Effector memory CD8-positive, alpha-beta T cell (primary cell): Measurements from ENCODE around the gene CBX2.

ENCODE experiments used
- ATAC-seq: fragments of 150-1000 bp; cut with Tn5 transposase; replicated peaks from 2 replicates; pipeline ENCODE4 v1.10.0; 2021; ENCODE audit warnings: mild to moderate bottlenecking, moderate library complexity
- DNase-seq, 3 experiments: peaks; one replicate each; pipeline ENCODE4 v3.0.0; 2021
- H3K27ac Mint-ChIP-seq, 2 donors: one replicate each; pipeline ENCODE4 v1.8.0; 2022; ENCODE audit warnings: mild to moderate bottlenecking in 2 of 2, mixed read lengths in 2 of 2, moderate library complexity in 2 of 2
- H3K27me3 Mint-ChIP-seq, 2 donors: one replicate each; pipeline ENCODE4 v1.8.0; 2022; ENCODE audit warnings: mixed read lengths in 2 of 2
- H3K36me3 Mint-ChIP-seq: one replicate; pipeline ENCODE4 v1.8.0; 2022; ENCODE audit warnings: mild to moderate bottlenecking, moderate library complexity, mixed read lengths; ENCODE audit not compliant: insufficient read depth
- H3K4me1 Mint-ChIP-seq, 2 donors: one replicate each; pipeline ENCODE4 v1.8.0; 2022; ENCODE audit warnings: low read depth in 2 of 2, mixed read lengths in 2 of 2
- H3K4me3 Mint-ChIP-seq, 2 donors: one replicate each; pipeline ENCODE4 v1.8.0; 2022; ENCODE audit warnings: mild to moderate bottlenecking in 2 of 2, mixed read lengths in 2 of 2, moderate library complexity in 2 of 2
- H3K9me3 Mint-ChIP-seq, 2 donors: one replicate each; pipeline ENCODE4 v1.8.0; 2022; ENCODE audit warnings: mixed read lengths in 2 of 2

Gene CBX2

DNA sequence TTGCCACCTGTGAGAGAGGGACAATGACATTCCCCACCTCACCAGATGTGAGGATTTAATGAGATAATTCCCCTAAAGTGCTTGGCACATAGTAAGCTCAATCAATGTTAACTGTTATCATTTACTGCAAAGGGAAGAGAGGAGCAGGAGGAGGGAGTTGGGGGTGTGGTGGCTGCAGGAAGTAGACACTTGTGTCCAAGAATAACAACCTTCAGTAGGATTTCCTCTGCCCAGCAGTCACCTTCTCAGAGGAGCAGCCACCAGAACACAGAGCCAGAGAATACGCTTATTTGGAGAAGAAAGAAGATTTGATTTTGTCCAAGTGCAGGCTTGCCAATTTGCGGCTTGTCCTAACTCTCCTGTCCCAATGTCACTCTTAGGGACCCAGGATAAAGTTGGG is 51.1 kb downstream of the CBX2 start:
- DNase-seq (no peak), ATAC-seq (no peak)
- H3K4me1 Mint-ChIP-seq = peaks cover 11 to 18% of the 10 kb centered on the region in 2 donors
- H3K27me3 Mint-ChIP-seq = peaks cover 6 to 23% of the 10 kb centered on the region in 2 donors
- H3K27ac Mint-ChIP-seq = peak overlapping the region in 1 of 2 donors; percentile 6
- H3K4me3 Mint-ChIP-seq = no peak overlapping the region
- H3K9me3 Mint-ChIP-seq = no peaks in the 10 kb centered on the region
- peaks cover 23% of the 10 kb centered on the region for H3K36me3 Mint-ChIP-seq

DNA sequence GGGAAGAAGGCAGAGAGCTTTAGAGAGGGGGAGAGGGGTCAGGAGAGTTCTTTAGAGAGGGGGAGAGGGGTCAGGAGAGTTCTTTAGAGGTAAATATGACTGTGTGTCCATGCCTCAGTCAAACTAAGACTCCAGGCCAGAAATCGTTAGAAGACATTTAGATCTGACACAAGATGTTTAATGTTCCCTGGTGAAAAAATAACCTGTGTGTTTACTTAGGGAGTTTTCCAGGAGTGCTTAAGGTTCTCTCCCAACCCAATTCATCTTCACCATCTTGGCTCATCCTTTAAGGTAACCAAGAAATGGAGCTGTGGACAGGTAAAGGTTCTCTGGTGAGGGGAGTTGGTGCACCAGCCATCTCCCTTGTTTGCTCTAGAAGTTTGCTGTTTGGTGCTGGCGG is 51.5 kb downstream of the CBX2 start:
- Mint-ChIP-seq H3K4me1 (peaks cover 11 to 19% of the 10 kb centered on the region in 2 donors), H3K36me3 (peaks cover 28% of the 10 kb centered on the region), H3K27me3 (peaks cover 3 to 19% of the 10 kb centered on the region in 2 donors), H3K4me3 (no peak overlapping the region), H3K27ac (peak overlapping the region in 1 of 2 donors; percentile 6), H3K9me3 (no peaks in the 10 kb centered on the region)
- ATAC-seq = no peak
- no peak for DNase-seq

DNA sequence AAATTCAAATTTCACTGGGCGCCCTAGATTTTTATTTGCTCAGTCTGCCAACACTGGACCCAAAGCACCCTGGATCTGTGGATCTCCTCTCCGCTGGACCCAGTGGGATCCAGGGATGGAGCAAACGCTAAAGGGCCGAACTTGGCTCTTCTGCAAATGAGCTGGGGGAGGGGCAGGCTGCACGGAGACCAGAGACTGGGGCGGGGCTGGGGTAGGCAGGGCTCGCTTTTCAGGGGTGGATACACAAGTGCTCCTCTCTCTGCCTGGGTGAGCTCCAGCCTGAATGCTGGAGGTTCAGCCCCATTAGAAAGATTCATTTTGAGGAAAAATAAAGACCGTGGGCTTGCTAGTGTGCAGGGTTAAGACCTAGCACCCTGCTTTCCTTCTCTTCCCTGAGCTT is 52.4 kb downstream of the CBX2 start:
- no peaks in the 10 kb centered on the region for H3K9me3 Mint-ChIP-seq
- peaks cover 18 to 26% of the 10 kb centered on the region in 2 donors for H3K4me1 Mint-ChIP-seq
- ATAC-seq (no peak), DNase-seq (no peak)
- H3K4me3 Mint-ChIP-seq = no peak overlapping the region
- peaks cover 0 to 13% of the 10 kb centered on the region in 2 donors for H3K27me3 Mint-ChIP-seq
- peaks cover 36% of the 10 kb centered on the region for H3K36me3 Mint-ChIP-seq
- peak overlapping the region in 1 of 2 donors; percentile 12 for H3K27ac Mint-ChIP-seq

DNA sequence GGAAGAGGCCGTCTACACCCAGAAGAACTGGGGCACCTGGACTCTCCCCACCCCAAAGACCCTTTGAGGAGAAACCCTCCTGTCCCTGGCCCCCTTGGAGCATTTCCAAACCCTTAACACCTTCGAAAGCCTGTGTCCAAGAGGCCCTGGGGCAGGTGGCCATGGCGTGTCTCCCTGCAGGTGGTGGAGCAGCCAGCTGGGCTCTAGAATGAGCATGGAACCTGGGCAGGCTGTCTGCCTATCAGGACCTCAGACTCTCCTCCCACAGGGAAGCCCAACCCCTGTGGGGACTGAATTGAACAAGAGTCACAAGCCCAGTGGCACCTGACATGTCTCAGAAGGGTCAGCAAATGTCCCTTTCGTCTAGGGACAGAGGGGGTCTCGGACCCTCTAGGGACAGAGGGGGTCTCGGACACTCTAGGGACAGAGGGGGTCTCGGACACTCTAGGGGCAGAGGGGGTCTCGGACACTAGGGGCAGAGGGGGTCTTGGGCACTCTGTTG is 52.9 kb downstream of the CBX2 start:
- peaks cover 40% of the 10 kb centered on the region for H3K36me3 Mint-ChIP-seq
- peak overlapping the region in 1 of 2 donors; percentile 12 for H3K27ac Mint-ChIP-seq
- H3K27me3 Mint-ChIP-seq = peaks cover 0 to 10% of the 10 kb centered on the region in 2 donors
- no peak for ATAC-seq
- no peaks in the 10 kb centered on the region for H3K9me3 Mint-ChIP-seq
- H3K4me1 Mint-ChIP-seq = peaks cover 16 to 26% of the 10 kb centered on the region in 2 donors
- DNase-seq = no peak
- no peak overlapping the region for H3K4me3 Mint-ChIP-seq

DNA sequence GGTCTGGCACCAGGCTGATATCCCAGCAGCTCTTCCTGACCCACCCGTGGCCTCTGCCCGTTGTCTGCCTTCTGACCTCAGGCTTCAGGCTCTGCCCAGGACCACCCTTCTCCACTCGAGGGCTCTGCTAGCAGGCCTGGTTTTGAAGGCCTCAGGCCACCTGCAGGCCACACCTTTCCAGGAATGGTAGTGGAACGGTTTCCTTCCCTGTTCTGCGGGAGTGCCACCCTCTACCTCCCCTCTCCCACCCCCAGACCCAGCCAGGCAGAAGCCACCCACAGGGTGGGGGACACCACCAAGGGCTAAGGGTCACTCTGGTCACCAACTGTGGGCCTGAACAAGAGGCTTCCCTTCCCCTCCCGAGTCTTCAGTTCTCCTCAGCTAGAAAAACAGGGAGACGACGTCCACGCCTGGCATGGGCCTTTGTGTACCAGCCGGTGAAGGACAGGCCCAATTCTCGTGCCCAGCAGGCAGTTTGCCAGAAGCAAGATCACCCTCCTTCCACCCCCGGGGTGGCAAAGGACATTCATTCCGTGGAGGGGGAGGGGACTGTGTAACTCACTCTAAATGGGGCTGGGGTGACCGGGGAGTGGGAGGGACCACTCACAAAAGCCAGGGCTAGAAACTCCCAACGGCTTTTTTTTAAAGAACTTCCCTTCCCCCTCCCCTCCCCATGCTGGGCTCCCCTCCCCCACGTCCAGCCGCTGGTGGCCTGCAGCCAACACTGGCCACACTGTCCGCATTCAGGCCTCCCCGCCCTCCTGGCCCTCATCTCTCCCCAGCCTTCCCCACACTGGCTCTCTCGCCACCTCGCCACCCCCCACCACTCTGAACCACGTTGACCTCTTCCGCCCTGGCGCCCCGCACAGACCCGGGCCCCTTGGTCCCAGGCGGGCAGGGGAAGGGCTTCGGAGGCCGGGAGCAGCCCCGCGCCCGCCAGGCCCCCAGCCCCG is 53.6 kb downstream of the CBX2 start:
- Mint-ChIP-seq H3K4me1 (peaks cover 16 to 24% of the 10 kb centered on the region in 2 donors), H3K27ac (peak overlapping the region in 1 of 2 donors; percentile 46), H3K9me3 (no peaks in the 10 kb centered on the region), H3K27me3 (peaks cover 0 to 3% of the 10 kb centered on the region in 2 donors), H3K4me3 (no peak overlapping the region), H3K36me3 (peaks cover 45% of the 10 kb centered on the region)
- DNase-seq (no peak), ATAC-seq (no peak)

DNA sequence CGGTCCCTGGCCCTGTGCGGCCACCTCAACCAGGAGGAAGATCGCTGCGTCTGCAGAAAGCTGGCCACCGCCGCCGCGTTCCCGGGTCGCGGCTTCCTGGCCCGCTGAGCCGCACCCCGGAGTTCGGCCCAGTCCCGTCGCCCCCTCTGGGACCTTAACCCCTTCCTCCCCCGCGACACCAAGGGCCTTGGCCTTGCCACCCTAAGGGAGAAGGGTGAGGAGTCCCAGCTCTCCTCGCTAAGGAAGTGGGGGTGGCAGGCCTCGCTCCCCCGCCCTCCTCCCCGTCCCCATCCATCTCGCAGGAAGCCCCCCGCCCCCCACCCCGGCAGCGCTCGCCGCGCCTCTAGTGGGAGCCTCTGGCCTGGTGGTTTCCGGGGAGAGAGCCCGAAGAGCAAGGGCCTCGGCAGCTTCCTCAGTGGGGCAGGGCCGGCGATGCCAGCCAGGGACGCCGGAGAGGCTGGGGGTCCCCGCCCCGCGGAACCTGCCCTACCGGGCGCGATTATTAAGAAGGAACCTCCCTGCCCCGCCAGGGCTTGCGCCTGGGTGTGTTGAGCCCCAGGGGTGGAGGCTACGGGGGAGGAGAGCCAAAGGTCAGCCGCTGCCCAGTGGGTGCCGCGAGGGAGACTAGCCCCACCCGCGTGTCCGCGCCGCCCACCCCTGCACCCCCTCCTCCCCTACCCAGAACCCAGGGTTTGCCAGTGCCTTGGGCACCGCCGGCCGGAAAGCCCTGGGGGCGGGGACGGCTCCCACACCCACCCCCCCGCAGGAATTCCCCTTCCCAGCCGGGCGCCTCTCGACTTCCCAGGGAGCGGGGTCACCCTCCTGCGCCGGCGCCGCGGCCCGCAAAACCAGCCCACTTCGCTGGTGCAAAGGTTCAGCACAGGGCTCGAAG is 54.5 kb downstream of the CBX2 start:
- ATAC-seq (no peak), DNase-seq (no peak)
- Mint-ChIP-seq H3K4me1 (peaks cover 17 to 25% of the 10 kb centered on the region in 2 donors), H3K27ac (peak overlapping the region in 1 of 2 donors; percentile 79), H3K36me3 (peaks cover 51% of the 10 kb centered on the region), H3K9me3 (no peaks in the 10 kb centered on the region), H3K4me3 (peak overlapping the region; percentile 53 to 60), H3K27me3 (no peaks in the 10 kb centered on the region)

DNA sequence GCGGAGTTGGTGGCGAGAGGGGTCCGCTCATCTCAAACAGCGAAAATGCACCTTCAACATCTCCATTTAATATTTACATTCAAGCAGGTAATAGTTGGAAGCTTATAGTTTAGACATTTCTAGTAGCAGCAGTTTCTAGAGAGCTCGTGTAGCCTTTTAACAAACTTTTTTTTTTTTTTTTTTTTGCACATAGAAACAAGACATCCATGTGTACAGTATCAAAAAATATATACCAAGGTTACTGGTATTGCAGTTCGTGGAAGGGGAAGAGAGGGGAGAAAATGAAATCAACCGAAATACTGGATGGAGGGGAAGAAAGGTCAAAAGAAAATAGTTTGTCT is 55.1 kb downstream of the CBX2 start:
- Mint-ChIP-seq H3K4me3 (peak overlapping the region; percentile 53 to 60), H3K27ac (peak overlapping the region in 1 of 2 donors; percentile 79)

DNA sequence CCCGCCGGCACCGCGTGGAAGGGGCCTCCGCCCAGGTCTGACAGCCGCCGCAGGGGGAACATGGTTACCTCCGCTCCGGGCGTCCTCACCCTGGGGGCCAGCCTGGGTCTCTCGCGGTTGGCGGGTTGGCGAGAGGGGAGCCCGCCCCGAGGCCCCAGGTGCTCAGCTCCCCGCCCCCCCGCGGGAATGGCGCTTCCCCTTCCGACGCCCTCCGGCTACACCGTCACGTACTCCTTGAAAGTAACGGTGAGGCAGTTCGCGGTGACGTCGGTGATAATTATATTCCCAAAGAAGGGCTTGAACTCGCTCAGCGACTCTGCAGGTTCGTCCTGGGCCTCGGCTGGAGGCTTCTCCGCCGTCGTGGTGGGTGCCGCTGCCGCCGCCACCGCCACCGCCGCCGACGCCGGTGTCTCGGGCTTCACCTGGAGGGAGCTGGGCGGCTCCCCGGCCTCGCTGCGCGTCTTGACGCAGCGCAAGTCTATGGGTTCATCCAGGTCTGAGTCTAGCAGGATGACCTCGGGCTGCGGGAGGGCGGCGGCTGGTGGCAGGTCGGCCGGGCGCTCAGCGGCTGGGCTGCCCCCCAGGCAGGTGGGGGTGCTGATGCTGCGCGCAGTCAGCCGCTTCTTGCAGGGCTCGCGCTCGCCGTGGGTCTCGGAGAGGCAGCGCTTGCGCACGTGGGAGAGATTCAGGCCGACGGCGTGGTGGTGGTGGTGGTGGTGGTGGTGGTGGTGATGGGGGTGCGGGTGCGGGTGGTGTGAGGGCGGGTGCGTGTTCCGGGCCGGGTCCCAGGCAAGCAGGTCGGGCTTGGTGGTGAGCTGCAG is 56.0 kb downstream of the CBX2 start:
- peak overlapping the region in 1 of 2 donors; percentile 82 for H3K27ac Mint-ChIP-seq
- peaks cover 64% of the 10 kb centered on the region for H3K36me3 Mint-ChIP-seq
- ATAC-seq = no peak

More for the DNA sequence above, 55.1 kb downstream of the CBX2 start:
- peaks cover 18 to 29% of the 10 kb centered on the region in 2 donors for H3K4me1 Mint-ChIP-seq
- ATAC-seq (no peak), DNase-seq (no peak)
- H3K27me3 Mint-ChIP-seq = no peaks in the 10 kb centered on the region
- H3K9me3 Mint-ChIP-seq = no peaks in the 10 kb centered on the region
- peaks cover 58% of the 10 kb centered on the region for H3K36me3 Mint-ChIP-seq

DNA sequence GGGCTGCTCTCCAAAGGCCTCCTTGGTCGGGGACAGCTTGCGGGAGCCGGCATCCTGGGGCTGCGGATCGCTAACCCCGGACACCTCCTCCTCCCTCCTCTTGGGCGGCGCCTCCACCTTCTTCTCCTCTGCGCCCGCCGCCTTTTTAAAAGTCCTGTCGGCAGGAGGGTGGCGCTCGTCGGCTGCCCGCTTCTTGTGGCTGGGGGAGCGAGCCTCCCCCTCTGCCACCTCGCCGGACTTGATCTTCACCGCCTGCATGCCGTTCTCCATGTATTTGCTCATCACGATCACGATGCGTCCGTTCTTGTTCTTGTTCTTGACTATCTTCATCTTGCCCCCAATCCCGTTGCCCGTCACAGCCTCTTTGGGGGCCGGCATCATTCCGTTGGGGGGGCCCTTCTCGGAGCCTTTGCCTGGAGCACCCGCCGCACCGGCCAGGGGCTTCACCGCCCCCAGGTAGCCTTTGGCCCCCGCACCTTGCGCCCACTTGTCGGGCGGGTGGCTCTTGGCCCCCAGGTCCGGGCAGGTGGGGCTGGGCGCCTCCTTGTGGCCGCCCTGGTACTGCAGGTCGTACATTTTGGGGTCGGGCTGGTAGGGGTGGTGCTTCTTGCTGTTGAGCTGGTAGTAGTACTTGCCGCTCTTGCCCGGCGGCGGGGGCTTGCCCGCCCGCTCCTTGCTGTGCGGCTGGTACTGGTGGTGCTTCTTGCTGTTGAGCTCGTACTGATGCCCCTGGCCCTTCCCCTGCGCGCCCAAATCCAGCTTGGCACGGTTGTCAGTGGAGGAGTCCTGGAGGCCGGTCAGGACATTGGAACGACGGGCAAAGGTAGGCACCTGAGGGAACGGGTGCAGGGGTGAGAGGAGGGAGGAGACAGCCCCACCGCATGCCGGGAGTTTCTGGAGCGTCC is 56.9 kb downstream of the CBX2 start:
- H3K4me1 Mint-ChIP-seq = peaks cover 20 to 26% of the 10 kb centered on the region in 2 donors
- ATAC-seq = no peak
- H3K27ac Mint-ChIP-seq = peak overlapping the region in 1 of 2 donors; percentile 82
- DNase-seq = peak in 2 of 3 experiments; percentile 54 to 55
- H3K9me3 Mint-ChIP-seq = no peaks in the 10 kb centered on the region
- peaks cover 66% of the 10 kb centered on the region for H3K36me3 Mint-ChIP-seq
- H3K27me3 Mint-ChIP-seq = peaks cover 0 to under 1% of the 10 kb centered on the region in 2 donors
- peak overlapping the region; percentile 65 to 68 for H3K4me3 Mint-ChIP-seq

More for the DNA sequence above, 56.0 kb downstream of the CBX2 start:
- Mint-ChIP-seq H3K4me3 (peak overlapping the region; percentile 65 to 68), H3K9me3 (no peaks in the 10 kb centered on the region), H3K27me3 (no peaks in the 10 kb centered on the region), H3K4me1 (peaks cover 20 to 29% of the 10 kb centered on the region in 2 donors)
- DNase-seq = no peak

DNA sequence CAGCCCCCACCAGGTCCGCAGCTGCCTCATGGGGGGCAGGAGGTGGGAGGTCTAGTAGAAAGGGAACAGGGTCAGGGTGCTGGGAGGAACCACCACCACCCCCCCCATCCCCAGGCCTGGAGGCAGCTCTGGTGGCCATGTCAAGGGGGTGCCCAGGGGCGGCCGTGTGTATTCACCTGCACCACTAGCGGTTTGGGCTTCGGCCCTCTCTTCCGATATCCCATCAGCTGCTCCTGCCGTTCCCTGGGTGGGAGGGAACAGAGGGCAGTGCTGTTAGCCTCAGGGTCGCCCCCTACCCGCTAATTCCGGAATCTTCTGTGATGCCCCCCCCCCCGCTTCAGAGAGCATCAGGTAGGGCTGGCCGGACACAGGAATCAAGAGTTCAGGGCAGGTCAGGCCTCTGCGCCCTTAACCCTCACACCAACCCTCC is 57.5 kb downstream of the CBX2 start:
- ATAC-seq (no peak), DNase-seq (no peak)
- Mint-ChIP-seq H3K4me1 (peaks cover 20 to 28% of the 10 kb centered on the region in 2 donors), H3K9me3 (no peaks in the 10 kb centered on the region), H3K4me3 (peak overlapping the region; percentile 65 to 68), H3K36me3 (peaks cover 69% of the 10 kb centered on the region), H3K27me3 (peaks cover 5 to 7% of the 10 kb centered on the region in 2 donors), H3K27ac (peak overlapping the region in 1 of 2 donors; percentile 82)

DNA sequence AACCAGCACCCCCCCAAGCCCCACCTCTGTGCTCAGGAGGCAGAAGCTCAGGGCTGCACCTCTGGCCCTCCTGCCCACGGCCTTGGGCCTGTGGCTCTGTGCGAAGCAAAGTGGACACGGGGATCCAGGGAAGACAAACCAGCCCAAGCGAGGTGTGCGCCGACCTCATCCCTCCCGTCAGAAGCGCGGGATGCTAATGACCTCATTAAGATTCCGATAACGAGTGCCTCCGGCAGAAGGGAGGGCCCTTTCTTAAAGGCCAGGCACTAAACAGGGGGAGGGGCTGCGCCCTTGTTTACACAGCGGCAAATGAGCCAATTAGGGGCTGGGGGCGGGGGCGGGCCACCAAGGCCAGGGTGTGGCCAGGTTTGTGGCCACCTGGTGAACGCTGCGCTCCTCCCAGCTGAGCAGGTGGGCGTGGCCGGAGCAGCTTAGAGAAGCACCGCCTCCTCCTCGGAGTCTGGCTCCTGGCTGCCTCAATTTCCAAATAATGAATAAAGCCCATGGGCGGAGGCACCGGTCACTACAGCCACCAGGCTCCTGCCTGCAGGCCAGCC is 58.1 kb downstream of the CBX2 start:
- DNase-seq (no peak), ATAC-seq (no peak)
- Mint-ChIP-seq H3K4me3 (peak overlapping the region; percentile 93 to 97), H3K4me1 (peaks cover 21 to 28% of the 10 kb centered on the region in 2 donors), H3K27ac (no peak overlapping the region), H3K9me3 (no peaks in the 10 kb centered on the region), H3K27me3 (peaks cover 9 to 12% of the 10 kb centered on the region in 2 donors), H3K36me3 (peaks cover 69% of the 10 kb centered on the region)
